CD8-positive, alpha-beta memory T cell (primary cell): ENCODE data around the gene UBE2L5. TPM values are rescaled to one million over a fixed set of nuclear protein-coding genes. Genes with fewer than 3 reads are reported as not detected.

Experiments
- CTCF ChIA-PET: fragments of 350-600 bp; sonication (Branson Sonifier 250); formaldehyde crosslinking; loops from one replicate; lab custom pipeline; 2021; ENCODE audit warnings: antibody characterized with exemption; lab: Charles Lee
- POLR2A ChIA-PET: fragments of 350-600 bp; sonication (Branson Sonifier 250); formaldehyde crosslinking; loops from one replicate; lab custom pipeline; 2021; ENCODE audit warnings: antibody characterized with exemption; lab: Charles Lee
- DNase-seq, 5 donors: peaks; one replicate each; pipeline versions ENCODE4 v3.0.0 to v3.0.0-alpha.2; 2020 to 2022; ENCODE audit warnings: mixed read lengths in 1 of 5
- H3K27ac ChIP-seq: one replicate; pipeline ENCODE4 v1.7.0; 2013; ENCODE audit warnings: low read depth, mild to moderate bottlenecking, low read length, moderate library complexity
- H3K27me3 ChIP-seq: 2 replicates; pipeline ENCODE4 v1.7.0; 2013; ENCODE audit warnings: low read length, mild to moderate bottlenecking; ENCODE audit not compliant: insufficient read depth, poor library complexity, severe bottlenecking
- H3K36me3 ChIP-seq: 2 replicates; pipeline ENCODE4 v1.7.0; 2013; ENCODE audit warnings: mild to moderate bottlenecking, low read length, moderate library complexity; ENCODE audit not compliant: insufficient read depth
- H3K4me1 ChIP-seq: 2 replicates; pipeline ENCODE4 v1.7.0; 2013; ENCODE audit warnings: mild to moderate bottlenecking, low read length, moderate library complexity; ENCODE audit not compliant: insufficient read depth
- H3K4me3 ChIP-seq: 2 replicates; pipeline ENCODE4 v1.7.0; 2013; ENCODE audit warnings: mild to moderate bottlenecking, low read length
- H3K9me3 ChIP-seq: 2 replicates; pipeline ENCODE4 v1.7.0; 2013; ENCODE audit warnings: mild to moderate bottlenecking, low read length
- H3K27ac Mint-ChIP-seq, 8 donors: one replicate each; pipeline ENCODE4 v1.8.0; 2020 to 2021; ENCODE audit warnings: mixed read lengths in 8 of 8, mild to moderate bottlenecking in 6 of 8, inconsistent platforms in 3 of 8, moderate library complexity in 3 of 8
- H3K27me3 Mint-ChIP-seq, 2 donors: one replicate each; pipeline ENCODE4 v1.8.0; 2020 to 2021; ENCODE audit warnings: mixed read lengths in 2 of 2, mild to moderate bottlenecking in 1 of 2, moderate library complexity in 1 of 2
- H3K36me3 Mint-ChIP-seq, 3 donors: one replicate each; pipeline ENCODE4 v1.8.0; 2020 to 2021; ENCODE audit warnings: mixed read lengths in 3 of 3, inconsistent platforms in 1 of 3, mild to moderate bottlenecking in 1 of 3
- H3K4me1 Mint-ChIP-seq, 3 donors: one replicate each; pipeline ENCODE4 v1.8.0; 2020 to 2021; ENCODE audit warnings: mixed read lengths in 3 of 3, inconsistent platforms in 1 of 3, mild to moderate bottlenecking in 1 of 3
- H3K4me3 Mint-ChIP-seq, 7 donors: one replicate each; pipeline ENCODE4 v1.8.0; 2020 to 2021; ENCODE audit warnings: mixed read lengths in 7 of 7, mild to moderate bottlenecking in 6 of 7, moderate library complexity in 4 of 7, inconsistent platforms in 2 of 7
- H3K9me3 Mint-ChIP-seq, 5 donors: one replicate each; pipeline ENCODE4 v1.8.0; 2020 to 2022; ENCODE audit warnings: mixed read lengths in 5 of 5, mild to moderate bottlenecking in 3 of 5, moderate library complexity in 2 of 5, inconsistent platforms in 1 of 5
- polyA plus RNA-seq: library from polyadenylated mRNA; unstranded; fragments of 300-500 nt; fragmentation: Illumina TruSeq; gene quantifications from one replicate; pipeline ENCODE4 v1.2.3, GENCODE V29; 2021
- total RNA-seq, 2 experiments: library from RNA; stranded (reverse); gene quantifications; one replicate each; pipeline ENCODE4 v1.2.3, GENCODE V29; 2021

Gene UBE2L5
- total and polyA plus RNA-seq, 3 experiments from 2014 or later: not detected

- no peaks in the 10 kb centered on the region for H3K36me3 Mint-ChIP-seq
- POLR2A ChIA-PET: interaction anchor here (0.6 kb wide), 1 partner anchor 368 kb away, joined by 5 read pairs; no protein-coding TSS in a partner anchor
- DNase-seq: no peak
- peak overlapping the region in 1 of 7 donors; percentile 60 for H3K4me3 Mint-ChIP-seq
- Histone ChIP-seq H3K4me1 (no peaks in the 10 kb centered on the region), H3K27me3 (no peaks in the 10 kb centered on the region), H3K4me3 (no peak overlapping the region), H3K9me3 (no peaks in the 10 kb centered on the region), H3K27ac (no peak overlapping the region), H3K36me3 (no peaks in the 10 kb centered on the region)
- H3K4me1 Mint-ChIP-seq: peaks cover 1 to 20% (median 6%) of the 10 kb centered on the region in 3 donors
- CTCF ChIA-PET: interaction anchor here (0.7 to 2.4 kb wide), 5 partner anchors 8 to 24 kb away, joined by 3 to 6 read pairs (median 3); partner anchors contain the start of gene UBE2L5
- H3K27me3 Mint-ChIP-seq: no peaks in the 10 kb centered on the region
- H3K9me3 Mint-ChIP-seq: no peaks in the 10 kb centered on the region
- H3K27ac Mint-ChIP-seq: peak overlapping the region in 5 of 8 donors; percentile 18 to 86 (median 39)
Observed at GRCh38 chr13:30429721-30430694, 7.7 kb downstream of the UBE2L5 start.

- Histone ChIP-seq H3K4me1 (no peaks in the 10 kb centered on the region), H3K4me3 (no peak overlapping the region), H3K27me3 (no peaks in the 10 kb centered on the region), H3K36me3 (no peaks in the 10 kb centered on the region), H3K27ac (no peak overlapping the region), H3K9me3 (no peaks in the 10 kb centered on the region)
- POLR2A ChIA-PET: no interaction called here
- H3K27me3 Mint-ChIP-seq: no peaks in the 10 kb centered on the region
- H3K27ac Mint-ChIP-seq: no peak overlapping the region
- peaks cover 1 to 20% (median 6%) of the 10 kb centered on the region in 3 donors for H3K4me1 Mint-ChIP-seq
- CTCF ChIA-PET: interaction anchor here (1.0 to 2.4 kb wide), 4 partner anchors 9 to 299 kb away, joined by 3 to 6 read pairs (median 4); partner anchors contain the start of gene UBE2L5
- no peak overlapping the region for H3K4me3 Mint-ChIP-seq
- no peaks in the 10 kb centered on the region for H3K9me3 Mint-ChIP-seq
- no peaks in the 10 kb centered on the region for H3K36me3 Mint-ChIP-seq
- no peak for DNase-seq
Observed at GRCh38 chr13:30431269-30431940, 9.1 kb downstream of the UBE2L5 start.

- no peak overlapping the region for H3K27ac ChIP-seq
- no peak overlapping the region for H3K4me3 ChIP-seq
- no peaks in the 10 kb centered on the region for H3K36me3 ChIP-seq
- H3K9me3 Mint-ChIP-seq: no peaks in the 10 kb centered on the region
- H3K27me3 Mint-ChIP-seq: peaks cover 0 to 4% of the 10 kb centered on the region in 2 donors
- no peak overlapping the region for H3K4me3 Mint-ChIP-seq
- CTCF ChIA-PET: no interaction called here
- POLR2A ChIA-PET: no interaction called here
- no peaks in the 10 kb centered on the region for H3K36me3 Mint-ChIP-seq
- H3K9me3 ChIP-seq: no peaks in the 10 kb centered on the region
- no peaks in the 10 kb centered on the region for H3K27me3 ChIP-seq
- H3K4me1 Mint-ChIP-seq: peaks cover under 1 to 8% (median 2%) of the 10 kb centered on the region in 3 donors
- no peaks in the 10 kb centered on the region for H3K4me1 ChIP-seq
- no peak overlapping the region for H3K27ac Mint-ChIP-seq
- DNase-seq: no peak
Observed at GRCh38 chr13:30435911-30436451, 13.7 kb downstream of the UBE2L5 start.

- H3K36me3 ChIP-seq: no peaks in the 10 kb centered on the region
- Mint-ChIP-seq H3K4me1 (peaks cover 3 to 5% (median 5%) of the 10 kb centered on the region in 3 donors), H3K36me3 (no peaks in the 10 kb centered on the region), H3K9me3 (no peaks in the 10 kb centered on the region), H3K27ac (no peak overlapping the region), H3K4me3 (no peak overlapping the region), H3K27me3 (peaks cover 0 to 4% of the 10 kb centered on the region in 2 donors)
- no peaks in the 10 kb centered on the region for H3K9me3 ChIP-seq
- H3K27ac ChIP-seq: no peak overlapping the region
- no peak for DNase-seq
- POLR2A ChIA-PET: no interaction called here
- no peaks in the 10 kb centered on the region for H3K4me1 ChIP-seq
- CTCF ChIA-PET: interaction anchor here (1.2 kb wide), 1 partner anchor 305 kb away, joined by 3 read pairs; no protein-coding TSS in a partner anchor
- no peak overlapping the region for H3K4me3 ChIP-seq
- H3K27me3 ChIP-seq: no peaks in the 10 kb centered on the region
Observed at GRCh38 chr13:30437177-30437576, 14.9 kb downstream of the UBE2L5 start.

GRCh38 chr13:30438286-30438685, 16.0 kb downstream of the UBE2L5 start:
- Mint-ChIP-seq H3K27me3 (peaks cover 0 to 4% of the 10 kb centered on the region in 2 donors), H3K4me1 (peaks cover 3 to 5% (median 5%) of the 10 kb centered on the region in 3 donors), H3K36me3 (peaks cover 0 to 3% (median 2%) of the 10 kb centered on the region in 3 donors), H3K4me3 (no peak overlapping the region), H3K27ac (peak overlapping the region in 1 of 8 donors; percentile 75), H3K9me3 (no peaks in the 10 kb centered on the region)
- CTCF ChIA-PET: interaction anchor here (1.2 kb wide), 1 partner anchor 24 kb away, joined by 3 read pairs; no protein-coding TSS in a partner anchor
- H3K27ac ChIP-seq: no peak overlapping the region
- no peaks in the 10 kb centered on the region for H3K36me3 ChIP-seq
- H3K4me3 ChIP-seq: no peak overlapping the region
- no peak for DNase-seq
- POLR2A ChIA-PET: no interaction called here
- H3K27me3 ChIP-seq: no peaks in the 10 kb centered on the region
- H3K9me3 ChIP-seq: no peaks in the 10 kb centered on the region
- H3K4me1 ChIP-seq: no peaks in the 10 kb centered on the region

- Histone ChIP-seq H3K27me3 (no peaks in the 10 kb centered on the region), H3K4me3 (no peak overlapping the region), H3K27ac (no peak overlapping the region), H3K36me3 (no peaks in the 10 kb centered on the region), H3K9me3 (no peaks in the 10 kb centered on the region), H3K4me1 (no peaks in the 10 kb centered on the region)
- Mint-ChIP-seq H3K27ac (peak overlapping the region in 1 of 8 donors; percentile 84), H3K36me3 (peaks cover 0 to 3% (median 2%) of the 10 kb centered on the region in 3 donors), H3K27me3 (peaks cover 5 to 6% of the 10 kb centered on the region in 2 donors), H3K9me3 (no peaks in the 10 kb centered on the region), H3K4me3 (no peak overlapping the region), H3K4me1 (peaks cover 3 to 5% (median 5%) of the 10 kb centered on the region in 3 donors)
- CTCF ChIA-PET: interaction anchor here (1.3 to 1.6 kb wide), 2 partner anchors 10 to 33 kb away, joined by 3 to 6 read pairs; no protein-coding TSS in a partner anchor
- POLR2A ChIA-PET: no interaction called here
- DNase-seq: no peak
Observed at GRCh38 chr13:30440910-30441703, 18.8 kb downstream of the UBE2L5 start.

- Histone ChIP-seq H3K27ac (no peak overlapping the region), H3K4me3 (no peak overlapping the region), H3K9me3 (no peaks in the 10 kb centered on the region), H3K36me3 (no peaks in the 10 kb centered on the region), H3K27me3 (no peaks in the 10 kb centered on the region), H3K4me1 (no peaks in the 10 kb centered on the region)
- CTCF ChIA-PET: interaction anchor here (0.6 to 1.6 kb wide), 4 partner anchors 12 to 560 kb away, joined by 3 to 6 read pairs (median 4); no protein-coding TSS in a partner anchor
- Mint-ChIP-seq H3K9me3 (no peaks in the 10 kb centered on the region), H3K27me3 (peaks cover 6 to 8% of the 10 kb centered on the region in 2 donors), H3K27ac (peak overlapping the region in 1 of 8 donors; percentile 84), H3K4me1 (peaks cover 3 to 5% (median 5%) of the 10 kb centered on the region in 3 donors), H3K36me3 (peaks cover 0 to 3% (median 2%) of the 10 kb centered on the region in 3 donors), H3K4me3 (peak overlapping the region in 1 of 7 donors; percentile 48)
- no peak for DNase-seq
- POLR2A ChIA-PET: interaction anchor here (0.7 kb wide), 1 partner anchor 191 kb away, joined by 4 read pairs; no protein-coding TSS in a partner anchor
Observed at GRCh38 chr13:30442926-30443325, 20.6 kb downstream of the UBE2L5 start.
